Measurements from ENCODE around the gene NAT10.
"Not testable (repeated sequence)": the region's sequence is repeated elsewhere in the genome, so short reads cannot be mapped to it uniquely, and the experiment has no call there.

The NAT10 gene

GRCh38 chr11:34169686-34170085, 64.3 kb downstream of the NAT10 start:
- DNase-seq = no peak

- DNase-seq = no peak
These were observed 67.6 kb downstream of the NAT10 start for GRCh38 chr11:34173050-34173449.

DNA sequence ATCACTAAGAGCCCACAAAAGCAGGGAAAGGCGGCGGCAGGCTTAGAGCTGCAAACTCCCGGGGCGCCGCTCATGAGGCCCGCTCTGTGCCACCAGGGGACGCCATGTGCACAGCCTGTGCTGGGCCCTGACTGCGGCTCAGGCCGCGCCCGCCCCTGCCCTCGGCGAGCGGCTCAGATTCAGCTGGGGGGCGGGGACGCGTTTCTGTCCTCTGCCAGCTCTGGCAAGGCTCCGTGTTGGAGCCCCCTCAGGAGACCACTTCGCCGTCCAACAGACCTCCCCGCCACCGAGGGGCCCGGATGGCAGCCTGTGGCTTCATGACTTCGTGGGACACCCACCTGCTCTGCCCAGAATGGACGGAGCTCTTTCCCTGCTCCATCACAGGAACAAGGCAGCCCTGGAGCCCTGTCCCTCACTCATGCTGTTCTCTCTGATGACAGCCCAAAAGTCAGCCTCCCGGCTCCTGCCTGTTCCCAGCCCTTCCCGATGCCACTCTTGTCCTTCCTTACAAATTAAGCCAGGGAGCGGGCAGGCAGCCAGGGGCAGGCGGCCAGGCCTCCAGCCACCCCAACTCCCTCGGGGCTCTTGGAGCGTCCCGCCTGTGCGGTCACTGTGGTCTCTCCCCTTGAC, 69.1 kb downstream of the NAT10 start:
- DNase-seq = no peak

DNA sequence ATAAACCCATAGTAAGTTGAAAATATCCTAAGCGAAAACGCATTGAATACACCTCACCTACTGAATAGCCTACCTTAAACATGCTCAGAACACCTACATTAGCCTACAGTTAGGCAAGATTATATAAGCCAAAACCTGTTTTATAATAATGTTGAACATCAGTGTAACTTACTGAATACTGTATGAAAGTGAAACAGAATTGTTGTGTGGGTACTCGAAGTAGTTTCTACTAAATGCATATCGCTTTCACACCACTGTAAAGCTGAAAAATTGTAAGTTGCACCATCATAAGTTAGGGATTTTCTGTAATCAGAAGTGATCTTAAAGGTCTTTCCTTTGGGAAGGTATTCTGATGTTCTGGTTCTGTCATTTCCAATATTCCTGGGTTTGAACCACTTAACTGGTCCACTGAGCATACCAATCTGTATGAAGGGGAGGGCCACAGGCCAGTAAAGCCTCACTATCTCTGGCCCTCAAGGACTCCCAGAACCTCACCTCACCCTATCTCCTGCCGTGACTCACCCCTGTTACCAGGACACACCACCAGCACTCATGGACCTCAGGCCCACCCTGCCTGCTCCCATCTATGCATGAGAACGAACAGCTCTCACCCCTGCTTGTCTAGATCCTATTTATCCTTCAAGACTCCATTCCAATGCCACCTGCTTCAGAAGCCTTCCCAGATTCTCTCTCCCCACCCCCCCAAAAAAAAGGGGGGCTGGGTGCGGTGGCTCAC, 70.0 kb downstream of the NAT10 start:
- DNase-seq = no peak

DNA sequence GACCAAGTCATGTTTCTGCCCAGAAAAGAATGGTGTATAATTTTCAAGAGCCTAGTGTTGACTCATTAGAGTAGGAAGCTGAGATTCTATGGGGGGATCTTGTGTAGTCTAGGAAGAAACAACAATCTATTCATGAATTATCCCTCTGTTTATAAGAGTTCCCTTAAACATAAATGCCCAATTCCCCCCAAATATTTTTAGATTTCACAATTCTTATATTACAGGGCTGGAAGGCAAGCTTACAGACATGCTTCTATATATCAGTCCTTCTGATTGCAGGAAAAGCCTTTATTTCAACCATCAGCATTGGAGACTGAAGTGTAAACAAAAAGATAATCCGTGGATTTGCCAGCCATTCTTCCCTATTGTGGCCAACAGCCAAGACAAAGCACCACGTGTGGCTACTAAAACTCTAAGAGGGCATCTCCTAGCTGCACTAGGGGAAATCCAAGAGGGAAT, 71.4 kb downstream of the NAT10 start:
- DNase-seq = no peak

DNA sequence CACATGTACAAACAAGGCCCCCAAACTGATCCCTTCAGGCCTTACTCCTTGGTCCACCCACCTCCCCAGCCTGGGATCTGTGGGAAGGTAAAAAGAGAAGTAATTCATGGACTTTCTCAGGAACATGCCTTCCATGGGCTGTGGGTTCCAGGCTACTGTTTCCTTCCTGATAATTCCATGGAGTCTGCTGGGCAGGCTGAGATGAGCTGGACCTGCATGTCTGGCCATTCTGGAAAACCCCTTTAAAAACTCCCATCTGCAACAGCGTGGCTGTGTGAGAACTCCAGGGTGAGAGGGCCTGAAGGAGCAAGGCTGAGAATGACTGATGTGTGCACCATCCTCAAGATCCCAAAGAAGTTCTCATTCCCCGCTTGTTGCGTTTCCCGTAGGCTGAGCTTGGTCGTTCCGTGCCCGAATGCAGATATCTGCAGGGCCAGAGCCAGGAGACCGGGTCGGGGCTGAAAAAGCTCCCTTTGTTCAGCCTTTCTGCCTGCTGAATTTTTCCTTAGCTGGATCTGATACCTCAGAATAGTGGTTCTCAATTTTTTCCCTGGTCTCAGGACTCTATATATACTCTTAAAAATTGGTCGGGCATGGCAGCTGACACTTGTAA, 72.9 kb downstream of the NAT10 start:
- no peak for DNase-seq

DNA sequence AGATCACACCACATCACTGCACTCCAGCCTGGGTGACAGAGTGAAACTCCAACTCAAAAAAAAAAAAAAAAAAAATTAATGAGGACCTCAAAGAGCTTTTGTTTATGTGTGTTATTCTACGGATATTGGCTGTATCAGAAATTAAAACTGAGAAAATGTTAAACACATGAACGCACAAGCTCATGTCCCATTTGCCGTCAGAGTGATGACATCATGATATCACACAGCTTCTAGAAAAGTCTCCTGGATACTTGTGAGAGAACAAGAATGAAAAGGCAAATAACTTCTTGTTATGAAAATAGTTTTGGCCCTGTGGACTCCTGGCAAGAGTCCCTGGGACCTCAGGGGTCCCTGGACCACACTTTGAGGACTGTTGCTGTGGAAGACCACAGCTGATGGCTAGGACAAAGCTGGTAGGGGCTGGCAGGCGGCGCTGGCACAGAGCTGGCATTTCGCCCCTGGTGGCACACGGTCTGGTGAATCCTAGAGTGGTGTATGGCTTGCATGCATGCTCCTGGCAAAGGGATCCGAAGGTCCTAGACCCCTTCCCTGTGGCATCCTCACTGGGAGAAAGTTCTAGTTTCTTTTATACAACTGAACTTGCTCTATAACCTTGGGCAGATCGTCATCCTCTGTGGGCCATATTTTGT, 73.7 kb downstream of the NAT10 start:
- no peak for DNase-seq

- no peak for DNase-seq
These were observed 74.8 kb downstream of the NAT10 start for GRCh38 chr11:34180040-34180813.

DNA sequence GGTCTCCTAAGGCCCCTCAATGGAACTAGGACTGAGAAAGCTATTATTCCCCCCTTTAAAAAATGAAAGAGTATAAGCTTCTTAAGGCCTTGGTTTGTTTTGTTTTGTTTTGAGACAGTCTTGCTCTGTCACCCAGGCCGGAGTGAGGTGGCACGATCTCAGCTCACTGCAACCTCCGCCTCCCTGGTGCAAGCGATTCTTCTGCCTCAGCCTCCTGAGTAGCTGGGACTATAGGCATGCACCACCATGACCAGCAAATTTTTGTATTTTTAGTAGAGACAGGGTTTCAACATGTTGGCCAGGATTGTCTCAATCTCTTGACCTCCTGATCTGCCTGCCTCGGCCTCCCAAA, 75.4 kb downstream of the NAT10 start:
- DNase-seq = not testable (repeated sequence)

GRCh38 chr11:34181251-34181650, 75.8 kb downstream of the NAT10 start:
- no peak for DNase-seq

- no peak for DNase-seq
These were observed 76.5 kb downstream of the NAT10 start for GRCh38 chr11:34181856-34182405.

DNA sequence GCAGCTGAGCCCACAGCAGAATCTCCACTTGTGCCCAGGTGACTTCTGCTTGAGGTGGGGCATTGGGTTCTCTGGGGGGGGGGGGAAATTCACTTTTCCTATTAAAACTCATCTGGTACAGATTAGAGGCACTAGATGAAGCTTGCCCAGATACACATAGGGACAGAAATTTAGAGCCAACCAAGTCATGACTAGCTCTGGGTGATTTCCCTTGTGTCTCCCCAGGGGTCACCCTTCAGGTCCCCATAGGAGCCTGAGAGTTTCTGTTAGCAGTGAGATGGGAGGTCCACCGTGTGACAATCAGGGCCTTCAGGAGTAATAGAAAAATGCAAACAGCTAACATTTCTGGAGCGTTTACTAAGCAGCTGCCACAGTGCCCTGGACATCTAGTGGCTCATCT, 77.0 kb downstream of the NAT10 start:
- DNase-seq = no peak

DNA sequence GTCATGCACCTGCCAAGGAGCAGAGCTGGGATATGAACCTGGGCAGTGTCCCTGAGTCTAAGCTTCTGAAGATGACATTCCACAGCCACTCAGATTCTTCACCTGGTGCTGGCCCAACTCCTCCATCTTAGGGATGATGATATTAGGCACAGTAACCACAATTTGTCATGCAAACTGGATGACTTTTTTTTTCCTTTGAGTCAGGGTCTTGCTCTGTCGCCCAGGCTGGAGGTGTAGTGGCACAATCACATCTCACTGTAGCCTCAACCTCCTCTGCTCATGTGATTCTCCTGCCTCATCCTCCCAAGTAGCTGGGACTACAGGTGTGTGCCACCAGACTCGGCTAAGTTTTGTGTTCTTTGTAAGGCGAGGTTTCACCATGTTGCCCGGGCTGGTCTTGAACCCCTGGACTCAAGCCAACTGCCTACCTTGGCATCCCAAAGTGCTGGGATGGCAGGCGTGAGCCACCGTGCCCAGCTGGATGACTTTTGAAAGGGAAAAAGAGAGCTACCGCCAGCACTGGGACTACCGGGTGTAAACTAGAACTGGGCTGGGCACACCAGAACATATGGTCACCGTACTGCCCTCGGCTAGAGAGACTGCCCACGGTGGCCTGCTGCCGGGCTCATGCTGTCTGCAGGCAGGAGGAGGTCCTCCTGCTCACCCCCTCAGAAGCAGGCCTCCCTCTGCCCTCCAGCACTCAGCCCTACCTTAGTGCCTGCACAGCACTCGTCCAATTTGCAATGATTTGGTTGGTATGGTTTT, 77.7 kb downstream of the NAT10 start:
- DNase-seq = no peak

DNA sequence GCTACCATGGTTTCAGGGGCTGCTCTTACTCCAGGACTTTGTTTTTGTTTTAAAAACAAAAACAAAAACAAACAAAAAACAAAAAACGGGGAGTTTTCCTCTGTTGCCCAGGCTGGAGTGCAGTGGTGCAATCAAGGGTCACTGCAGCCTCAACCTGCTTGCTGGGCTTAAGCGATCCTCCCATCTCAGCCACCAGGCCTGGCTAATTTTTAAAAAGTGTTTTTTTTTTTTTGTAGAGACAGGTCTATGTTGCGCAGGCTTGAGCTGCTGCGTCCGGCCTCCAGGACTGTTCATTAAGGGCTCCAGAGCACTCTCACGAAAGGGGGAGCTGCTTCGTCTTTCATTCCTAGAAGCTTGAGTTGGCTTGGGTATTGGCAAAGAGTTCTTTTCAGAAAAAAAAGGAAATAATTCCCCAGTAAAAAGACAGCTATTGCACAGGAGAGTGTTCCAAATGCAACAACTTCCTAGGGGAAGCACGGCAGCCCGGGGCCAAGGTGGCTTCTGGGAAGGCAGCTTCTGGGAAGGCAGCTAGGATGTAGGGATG, 78.5 kb downstream of the NAT10 start:
- DNase-seq = no peak

DNA sequence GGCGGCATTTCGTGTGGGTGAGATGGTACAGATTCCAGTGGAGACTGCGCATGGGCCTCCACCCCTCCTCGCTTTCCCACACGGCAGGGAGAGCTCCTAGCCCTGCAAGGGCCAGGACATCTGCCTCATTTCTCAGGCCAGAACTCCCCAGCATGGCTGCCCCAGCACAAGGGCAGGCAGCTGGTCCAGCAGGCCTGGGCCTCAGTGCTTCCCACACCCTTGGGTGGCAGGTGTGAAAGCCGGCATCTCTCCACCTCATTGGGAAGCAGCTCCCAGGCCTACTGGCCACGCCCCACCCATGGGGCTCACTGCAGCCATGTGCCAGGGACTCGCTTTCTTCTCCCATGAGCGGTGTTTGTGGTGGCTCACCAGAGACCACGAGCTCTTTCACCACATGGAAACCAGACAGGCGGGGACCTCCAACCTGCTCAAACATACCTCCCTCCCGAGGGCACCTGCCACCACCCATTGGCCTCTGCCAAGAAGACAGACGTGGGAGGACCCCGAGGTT, 79.1 kb downstream of the NAT10 start:
- DNase-seq = no peak

GRCh38 chr11:34185926-34186841, 80.8 kb downstream of the NAT10 start:
- DNase-seq = no peak

DNA sequence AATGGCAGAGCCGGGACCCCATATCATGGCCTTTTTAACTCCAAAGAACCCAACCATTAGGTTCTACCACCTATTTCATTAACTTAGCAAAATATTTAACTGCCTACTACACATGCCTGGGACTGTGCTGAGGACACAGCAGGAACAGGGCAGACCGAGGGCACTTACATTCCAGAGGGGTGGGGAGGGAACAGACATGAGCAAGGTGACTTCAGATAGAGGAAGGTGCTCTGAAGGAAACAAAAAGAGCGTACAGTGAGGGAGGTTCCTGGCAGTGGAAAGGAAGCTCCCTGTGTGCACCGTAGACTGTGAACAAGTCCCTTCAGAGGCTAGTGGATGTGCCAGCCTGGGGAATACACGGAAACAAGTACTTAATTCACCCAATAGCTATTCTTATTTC, 82.8 kb downstream of the NAT10 start:
- DNase-seq = no peak

DNA sequence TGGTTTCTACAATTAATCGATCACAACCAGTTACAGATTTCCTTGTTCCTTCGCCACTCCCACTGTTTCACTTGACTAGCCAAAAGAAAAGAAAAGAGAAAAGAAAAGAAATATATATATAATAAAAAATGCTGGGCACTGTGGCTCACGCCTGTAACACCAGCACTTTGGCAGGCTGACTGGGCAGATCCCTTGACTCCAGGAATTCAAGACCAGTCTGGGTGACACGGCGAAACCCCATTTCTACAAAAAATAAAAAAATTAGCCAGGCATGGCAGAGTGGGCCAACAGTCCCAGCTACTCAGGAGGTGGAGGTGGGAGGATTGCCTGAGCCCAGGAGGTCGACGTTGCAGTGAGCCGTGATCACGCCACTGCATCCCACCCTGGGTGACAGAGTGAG, 83.8 kb downstream of the NAT10 start:
- DNase-seq = no peak

- DNase-seq = no peak
These were observed 85.0 kb downstream of the NAT10 start for GRCh38 chr11:34190192-34191139.
